HG03565 (cell line): ENCODE results near the gene GRID1.

Source experiments
- ATAC-seq: cut with Tn5 transposase; IDR thresholded peaks from one replicate; pipeline ENCODE4 v1.9.1; 2021; ENCODE audit warnings: mild to moderate bottlenecking, moderate library complexity; ENCODE audit not compliant: unreplicated experiment

GRID1 gene

GRCh38 chr10:86355571-86356038 is 11.0 kb downstream of the GRID1 start:
- no peak for ATAC-seq

GRCh38 chr10:86354761-86355540 is 11.6 kb downstream of the GRID1 start:
- no peak for ATAC-seq

- no peak for ATAC-seq
Observed at GRCh38 chr10:86353506-86354485, 12.8 kb downstream of the GRID1 start.

GRCh38 chr10:86350897-86351296 is 15.7 kb downstream of the GRID1 start:
- no peak for ATAC-seq

DNA sequence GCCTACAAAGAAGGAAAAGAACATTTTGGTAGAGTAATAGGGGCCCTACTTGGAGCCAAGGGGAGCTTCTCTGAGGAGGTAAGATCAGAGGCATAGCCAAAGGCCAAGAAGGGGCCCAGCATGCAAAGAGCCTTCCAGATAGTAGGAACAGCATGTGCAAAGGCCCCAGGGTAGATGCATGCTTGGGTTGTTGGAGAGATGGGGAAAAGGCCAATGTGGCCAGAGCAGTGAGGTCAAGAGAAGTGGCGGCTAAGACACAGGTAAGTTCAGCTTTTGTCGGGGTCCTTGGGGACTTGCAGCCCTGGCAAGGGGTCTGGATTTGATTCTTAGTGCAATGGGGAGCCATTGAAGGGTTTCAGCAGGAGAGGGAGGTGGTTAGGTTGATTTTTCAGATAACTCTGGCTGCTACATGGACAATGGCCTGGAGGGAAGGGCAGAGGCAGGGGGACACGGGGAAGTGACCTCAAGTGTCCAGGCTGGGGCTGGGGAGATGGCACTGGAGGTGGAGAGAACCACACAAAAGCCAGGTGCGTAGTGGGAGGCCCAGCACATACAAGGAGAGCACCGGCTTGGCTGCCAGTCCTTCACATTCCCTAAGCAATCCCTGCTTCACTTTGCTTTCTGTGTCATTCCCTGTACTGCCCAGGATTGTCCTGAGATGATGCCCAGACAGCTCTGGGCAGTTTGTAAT is 16.5 kb downstream of the GRID1 start:
- no peak for ATAC-seq

DNA sequence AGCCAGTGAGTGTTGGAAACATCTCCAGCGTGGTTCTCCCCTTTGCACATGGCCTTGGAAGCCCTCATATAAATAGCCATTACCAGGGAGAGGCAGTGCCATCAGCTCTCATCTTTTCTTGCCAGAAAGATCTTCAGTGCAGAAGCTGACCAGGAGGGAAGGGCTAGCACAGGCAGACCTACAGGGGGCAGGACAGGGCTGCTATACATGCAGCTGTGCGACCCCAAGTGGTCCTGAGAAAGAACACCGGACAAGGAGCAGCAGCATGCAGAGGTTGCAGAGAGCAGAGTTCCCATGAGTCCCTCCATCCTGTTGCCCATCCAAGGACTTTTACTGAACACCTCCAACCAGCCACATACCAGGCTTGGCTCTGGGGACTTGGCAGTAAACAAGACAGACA is 17.1 kb downstream of the GRID1 start:
- ATAC-seq: peak; percentile 55

DNA sequence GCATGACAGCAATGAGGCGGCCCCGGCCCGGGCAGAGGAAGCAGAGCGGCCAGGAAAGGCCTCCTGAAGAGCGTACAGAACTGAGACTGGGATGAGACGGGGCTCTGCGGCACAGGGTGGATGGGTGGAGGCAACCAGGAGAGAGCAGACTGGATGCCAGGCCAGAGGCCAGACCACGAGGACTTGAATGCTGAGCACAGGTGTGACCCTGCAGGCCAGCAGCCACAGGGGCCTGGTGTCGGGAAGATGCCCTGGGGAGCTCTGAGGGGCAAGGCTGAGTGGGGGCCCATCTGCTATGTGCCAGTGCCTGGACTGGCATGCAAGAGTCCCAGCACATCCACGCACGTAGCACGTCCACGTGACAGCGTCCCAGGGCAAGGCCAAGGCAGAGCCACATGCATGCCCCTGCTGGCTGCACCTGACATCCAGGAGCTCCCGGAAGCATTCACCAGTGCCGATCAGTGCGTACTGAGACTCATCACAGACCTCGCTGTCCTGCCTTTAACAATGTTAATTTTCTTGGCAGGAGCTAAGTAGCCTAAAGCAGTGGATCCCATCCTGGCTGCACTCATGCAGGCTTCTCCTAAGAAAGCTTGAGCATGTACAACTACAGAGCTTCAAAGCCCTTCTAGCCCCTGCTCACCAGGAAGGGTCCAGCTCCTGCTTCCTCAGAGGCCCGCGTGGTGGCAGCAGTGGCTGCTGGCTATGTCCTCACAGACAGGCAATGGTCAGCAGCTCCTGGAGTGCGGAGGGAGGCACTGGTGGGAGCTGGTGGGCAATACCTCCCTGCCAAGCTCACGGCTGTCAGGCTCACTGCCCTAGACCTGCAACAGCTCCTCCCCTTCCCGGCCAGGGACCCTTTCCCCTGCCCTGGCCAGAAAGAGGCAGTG is 18.0 kb downstream of the GRID1 start:
- no peak for ATAC-seq

GRCh38 chr10:86347856-86348255 is 18.7 kb downstream of the GRID1 start:
- no peak for ATAC-seq

- ATAC-seq: no peak
Observed at GRCh38 chr10:86346799-86347665, 19.6 kb downstream of the GRID1 start.

- ATAC-seq: no peak
Observed at GRCh38 chr10:86345859-86346798, 20.5 kb downstream of the GRID1 start.

DNA sequence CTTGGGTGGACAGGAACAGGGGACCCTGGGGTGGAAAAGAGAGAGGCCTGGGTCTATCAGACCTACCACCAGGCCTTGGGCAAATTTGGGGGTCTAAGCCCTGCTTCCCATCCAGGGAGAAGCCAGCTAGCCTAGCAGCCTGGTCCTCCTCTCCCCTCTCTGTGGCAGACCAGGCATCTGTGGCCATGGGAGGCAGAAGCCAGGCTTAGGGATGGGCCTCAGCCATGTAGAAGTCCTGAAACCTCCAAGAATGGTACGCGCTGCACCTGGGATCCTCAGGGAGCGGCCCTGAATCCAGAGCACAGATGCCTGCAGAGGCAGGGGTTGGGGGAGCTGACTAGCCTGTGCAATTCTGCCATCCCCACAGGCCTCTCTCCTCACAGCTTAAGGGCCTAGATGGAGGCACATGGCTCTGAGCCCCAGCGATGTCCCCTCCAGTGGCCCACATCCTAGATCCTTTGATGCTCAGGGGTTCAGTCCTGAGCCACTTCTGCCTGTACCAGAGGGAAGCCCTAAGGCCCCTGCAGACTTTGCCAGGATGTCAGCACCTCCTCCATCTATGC is 21.2 kb downstream of the GRID1 start:
- no peak for ATAC-seq

- no peak for ATAC-seq
Observed at GRCh38 chr10:86344714-86345161, 21.9 kb downstream of the GRID1 start.

GRCh38 chr10:86344281-86344680 is 22.3 kb downstream of the GRID1 start:
- ATAC-seq: no peak

GRCh38 chr10:86343761-86344160 is 22.8 kb downstream of the GRID1 start:
- no peak for ATAC-seq

DNA sequence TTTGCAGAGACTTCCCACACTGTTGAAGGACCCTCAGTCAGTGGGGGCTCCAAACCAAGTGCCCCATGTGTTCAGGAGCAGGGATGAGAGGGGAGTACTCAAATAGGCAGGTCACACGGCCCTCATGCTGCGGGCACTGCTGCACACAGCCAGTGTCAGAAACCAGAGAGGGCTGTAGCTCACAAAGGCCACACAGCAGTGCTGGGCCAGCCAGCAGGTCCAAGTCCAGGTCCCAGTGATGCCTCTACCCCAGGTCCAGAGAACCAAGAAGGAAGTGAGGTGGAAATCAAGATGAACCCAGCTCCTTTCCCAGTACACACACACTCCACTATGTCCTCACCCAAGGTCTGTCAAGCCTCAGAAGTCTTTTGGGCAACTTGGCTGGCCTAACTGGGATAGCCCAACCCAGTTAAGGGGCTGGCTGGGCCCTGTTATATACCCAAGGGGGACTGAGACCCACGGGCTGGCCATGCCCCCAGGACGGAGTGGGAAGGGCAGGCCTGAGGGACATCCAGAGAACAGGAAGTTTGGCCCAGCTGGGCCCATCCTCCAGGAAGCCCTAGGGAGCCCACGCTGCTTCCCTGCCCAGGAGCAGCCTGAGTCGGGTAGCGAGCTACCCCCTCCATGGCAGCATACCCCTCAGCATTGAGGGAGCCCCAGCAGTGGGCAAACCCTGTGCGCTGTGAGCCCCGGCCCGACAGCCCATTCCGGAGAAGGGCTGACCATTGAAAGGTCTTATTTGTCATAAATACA is 24.3 kb downstream of the GRID1 start:
- ATAC-seq: no peak

- ATAC-seq: no peak
Observed at GRCh38 chr10:86341361-86341811, 25.2 kb downstream of the GRID1 start.

DNA sequence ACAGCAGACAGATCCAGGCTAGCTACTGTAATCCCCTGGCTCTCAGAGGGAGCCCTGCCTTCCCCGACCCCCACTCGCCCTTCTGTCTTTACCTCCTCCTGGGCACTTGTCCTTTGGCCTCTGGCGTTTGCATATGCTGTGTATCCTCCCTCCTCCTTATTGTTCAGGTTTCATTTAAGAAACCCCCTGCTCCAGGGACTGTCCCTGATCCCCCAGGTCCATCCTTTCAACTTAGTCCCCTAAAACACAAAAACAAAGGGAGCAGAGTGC is 25.7 kb downstream of the GRID1 start:
- no peak for ATAC-seq
